AG08396 (cell line): Measurements from ENCODE around the gene COX4I1.
"Not testable (repeated sequence)": the region's sequence is repeated elsewhere in the genome, so short reads cannot be mapped to it uniquely, and the experiment has no call there.

ENCODE experiments used
- DNase-seq: peaks from one replicate; pipeline ENCODE4 v3.0.0; 2012; ENCODE audit warnings: low spot score, mixed read lengths

Gene COX4I1

DNA sequence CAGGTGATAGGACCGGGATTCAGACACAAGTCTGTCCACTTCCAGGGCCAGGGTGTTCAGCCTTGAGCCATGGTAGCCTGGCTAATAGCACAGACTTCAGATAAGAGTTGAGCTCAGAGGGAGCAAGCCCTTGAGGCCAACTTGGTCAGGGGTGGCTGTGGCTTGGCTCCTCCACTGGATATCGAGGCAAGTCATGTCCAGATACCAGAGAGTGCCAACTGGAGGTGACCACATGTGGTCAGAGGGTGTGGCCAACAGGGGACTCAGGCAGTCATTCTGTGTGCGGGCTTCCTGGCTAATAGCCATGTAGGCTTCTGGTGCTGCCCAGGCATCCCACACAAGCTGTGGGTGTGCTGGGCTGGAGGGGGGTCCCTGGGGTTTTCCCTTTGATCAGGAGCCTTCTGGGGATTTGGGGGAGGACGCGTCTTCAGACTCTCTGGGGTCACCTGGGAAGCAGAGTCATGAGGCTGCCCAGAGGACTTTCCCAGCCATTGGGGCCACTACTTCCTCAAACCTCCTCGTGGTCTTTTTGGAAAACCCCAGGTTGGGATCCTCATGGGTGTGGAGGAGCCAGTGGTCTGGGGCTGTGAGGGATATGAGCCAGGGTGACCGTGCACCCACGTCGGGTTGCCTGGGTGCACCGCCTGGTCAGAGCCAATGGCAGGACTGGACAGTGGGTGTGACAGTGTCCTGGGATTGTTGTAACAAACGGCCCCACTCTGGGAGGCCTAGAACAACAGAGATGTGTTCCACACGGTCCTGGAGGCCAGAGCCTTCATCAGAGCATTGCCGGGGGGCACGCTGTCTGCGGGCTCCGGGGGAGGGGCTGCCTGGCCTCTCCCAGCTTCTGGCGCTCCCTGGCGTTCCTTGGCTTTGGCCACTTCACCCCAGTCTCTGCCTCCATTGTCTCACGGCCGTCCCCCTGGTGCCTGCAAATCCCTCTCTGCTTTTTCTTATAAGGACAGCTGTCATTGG lies 25.0 kb downstream of the COX4I1 start:
- no peak for DNase-seq

DNA sequence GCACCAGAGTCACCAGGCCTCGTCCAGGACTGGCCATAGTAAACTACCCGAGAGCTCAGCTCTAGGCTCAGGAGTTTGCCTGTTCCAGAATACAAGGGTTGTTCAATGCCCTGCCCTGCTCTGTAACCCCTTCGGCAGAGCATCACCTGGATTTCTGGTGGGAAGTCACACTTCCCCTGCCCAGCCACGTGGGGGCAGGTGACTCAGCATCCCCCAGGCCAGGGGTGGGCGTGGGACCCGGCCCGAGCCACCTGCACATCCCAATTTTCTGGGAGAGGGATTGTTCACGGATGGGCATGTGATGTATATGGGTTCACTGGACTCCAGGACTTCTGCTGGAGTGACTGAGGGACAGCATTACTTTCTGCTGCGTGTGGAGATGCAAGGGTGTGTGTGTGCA lies 25.8 kb downstream of the COX4I1 start:
- DNase-seq: no peak

DNA sequence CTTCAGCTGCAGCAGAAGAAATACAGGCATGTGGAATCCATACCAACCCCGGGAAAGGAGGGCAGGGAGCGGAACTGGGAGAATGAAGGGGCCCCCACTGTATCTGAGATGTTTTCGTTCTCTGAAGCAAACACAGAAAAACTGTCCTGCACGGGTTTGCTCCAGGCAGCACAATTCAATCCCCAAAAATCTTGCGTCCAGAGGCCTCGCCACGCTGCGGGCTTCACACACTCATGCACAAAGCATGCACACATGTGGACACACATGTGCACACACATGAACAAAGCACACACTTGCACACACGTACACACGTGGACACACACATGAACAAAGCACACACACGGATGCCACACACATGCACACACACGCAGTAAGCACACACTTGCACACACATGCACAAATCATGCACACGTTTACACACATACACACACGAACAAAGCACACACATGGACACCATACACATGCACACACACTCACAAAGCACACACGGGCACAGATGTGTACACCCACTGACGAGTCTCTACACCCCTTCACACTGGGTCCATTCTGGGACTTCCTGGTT lies 27.3 kb downstream of the COX4I1 start:
- no peak for DNase-seq

DNA sequence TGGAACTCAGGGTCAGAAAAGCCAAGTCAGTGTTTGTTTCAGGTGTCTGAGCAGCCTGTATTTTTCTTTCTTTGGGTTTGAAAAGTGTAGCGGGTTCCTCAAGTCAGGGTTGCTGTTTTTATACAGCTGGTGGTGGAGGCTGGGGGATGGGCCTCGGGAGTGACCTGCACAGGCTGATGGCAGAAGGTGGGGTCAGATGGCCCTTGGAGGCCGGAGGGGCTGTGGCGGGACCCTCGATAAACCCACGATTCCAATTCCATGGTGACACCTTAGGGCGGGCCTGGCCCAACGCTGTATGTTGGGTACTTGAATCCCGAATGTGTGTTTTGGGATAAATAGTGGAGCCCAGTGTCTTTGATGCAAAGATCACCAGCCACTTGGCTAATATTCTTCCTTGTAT lies 28.7 kb downstream of the COX4I1 start:
- no peak for DNase-seq

DNA sequence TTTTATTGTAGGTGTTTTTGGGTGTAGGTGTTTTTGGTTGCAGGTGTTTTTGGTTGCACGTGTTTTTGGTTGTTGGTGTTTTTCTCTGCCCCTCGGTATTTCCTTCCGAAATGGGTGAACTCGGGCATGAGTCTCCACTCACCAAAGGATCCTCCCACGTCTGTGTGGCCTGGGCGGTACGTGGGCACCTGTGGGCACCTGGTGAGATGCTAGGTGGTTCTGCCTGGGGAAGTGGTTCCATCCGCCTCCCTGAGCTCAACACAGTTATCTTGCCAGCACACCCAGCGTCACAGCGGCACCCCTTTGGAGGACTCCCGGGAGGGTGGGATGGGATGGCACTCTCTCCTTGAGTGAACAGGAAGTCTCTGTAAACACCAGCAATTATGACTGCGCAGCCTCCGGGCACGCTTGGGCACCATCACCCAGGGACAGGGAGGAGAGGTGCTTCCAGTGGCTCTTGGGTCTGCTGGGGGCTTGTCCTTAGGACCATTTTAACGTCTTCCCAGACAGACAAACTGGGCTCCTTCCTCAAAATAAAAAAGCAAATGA lies 29.8 kb downstream of the COX4I1 start:
- no peak for DNase-seq

DNA sequence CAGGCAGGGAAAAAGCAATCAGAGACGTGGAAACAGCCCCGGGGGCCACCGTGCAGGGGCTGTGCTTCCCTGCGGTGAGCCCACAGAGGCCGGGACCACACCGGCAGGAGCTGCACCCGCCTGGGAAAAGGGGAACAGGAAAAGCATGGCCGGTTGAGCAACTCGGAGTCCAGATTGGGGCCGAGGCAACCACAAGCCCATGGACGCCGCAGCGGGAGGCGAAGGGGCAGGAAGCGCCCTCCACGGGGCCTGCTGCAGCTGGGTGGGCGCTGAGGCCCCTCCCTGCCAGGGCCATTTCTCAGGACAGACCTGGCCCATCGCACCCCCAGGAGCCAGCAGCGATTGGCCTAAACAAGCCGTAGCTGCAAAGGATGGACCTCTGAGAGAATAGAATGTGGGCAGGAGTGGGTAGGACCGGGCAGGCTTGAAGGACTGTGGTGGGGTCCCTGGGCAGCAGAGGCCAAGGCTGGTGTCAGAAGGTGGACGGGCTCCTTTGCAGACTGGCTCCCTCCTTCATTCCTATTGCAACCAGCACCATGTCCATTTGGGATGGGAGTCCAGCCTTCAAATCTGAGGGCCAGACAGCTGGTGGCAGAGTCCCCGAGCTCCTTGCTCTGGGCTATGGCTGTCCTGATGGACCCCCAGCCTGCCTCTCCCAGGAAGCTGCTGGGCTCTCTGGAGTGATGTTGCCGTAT lies 30.4 kb downstream of the COX4I1 start:
- DNase-seq: no peak

DNA sequence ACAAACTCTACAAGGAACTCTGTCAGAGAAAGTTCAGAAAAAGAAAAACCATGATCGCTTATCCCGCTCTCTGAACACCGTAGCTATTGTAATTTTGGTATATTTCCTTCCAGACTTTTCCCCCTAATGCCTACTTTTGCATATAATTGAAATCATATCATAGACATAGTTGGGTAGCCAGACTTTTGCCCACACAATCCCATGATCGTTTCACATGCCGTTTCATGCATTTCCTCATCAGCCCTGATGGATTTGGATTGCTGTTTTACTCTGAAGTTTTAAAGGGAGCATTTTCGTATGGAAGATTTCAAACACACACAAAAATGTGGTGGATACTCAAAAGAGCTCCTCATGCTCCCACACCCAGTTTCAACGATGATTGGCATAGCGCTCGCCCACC lies 31.3 kb downstream of the COX4I1 start:
- DNase-seq: no peak

DNA sequence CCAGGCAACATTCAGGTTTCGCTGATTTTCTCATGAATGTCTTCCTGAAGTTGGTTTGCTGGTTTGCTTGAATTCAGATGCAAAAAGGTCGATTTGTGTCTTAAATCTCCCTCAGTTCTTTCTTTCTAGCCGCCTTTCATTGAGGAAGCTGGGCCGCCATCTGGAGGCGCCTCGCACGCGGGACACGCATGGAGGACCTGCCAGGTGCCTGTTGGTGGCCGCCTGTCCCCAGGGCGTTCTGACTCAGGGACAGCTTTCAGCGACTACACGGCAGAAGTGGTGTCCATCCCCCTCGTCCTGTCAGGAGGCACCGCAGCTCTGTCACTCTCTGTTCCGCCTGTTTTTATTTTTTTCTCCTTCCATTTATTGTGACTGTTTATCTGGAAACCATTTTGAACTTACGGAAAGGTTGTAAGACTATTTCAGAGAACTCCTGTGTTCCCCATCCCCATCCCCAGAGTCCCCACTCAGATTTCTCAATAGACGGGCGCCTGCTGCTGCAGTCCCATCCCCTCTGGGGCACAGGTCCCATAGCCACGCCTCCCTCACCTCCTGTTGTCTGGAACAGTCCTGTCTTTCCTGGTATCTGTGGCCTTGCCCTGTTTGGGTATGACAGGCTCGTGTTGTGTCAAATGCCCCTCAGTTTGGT lies 33.2 kb downstream of the COX4I1 start:
- no peak for DNase-seq

DNA sequence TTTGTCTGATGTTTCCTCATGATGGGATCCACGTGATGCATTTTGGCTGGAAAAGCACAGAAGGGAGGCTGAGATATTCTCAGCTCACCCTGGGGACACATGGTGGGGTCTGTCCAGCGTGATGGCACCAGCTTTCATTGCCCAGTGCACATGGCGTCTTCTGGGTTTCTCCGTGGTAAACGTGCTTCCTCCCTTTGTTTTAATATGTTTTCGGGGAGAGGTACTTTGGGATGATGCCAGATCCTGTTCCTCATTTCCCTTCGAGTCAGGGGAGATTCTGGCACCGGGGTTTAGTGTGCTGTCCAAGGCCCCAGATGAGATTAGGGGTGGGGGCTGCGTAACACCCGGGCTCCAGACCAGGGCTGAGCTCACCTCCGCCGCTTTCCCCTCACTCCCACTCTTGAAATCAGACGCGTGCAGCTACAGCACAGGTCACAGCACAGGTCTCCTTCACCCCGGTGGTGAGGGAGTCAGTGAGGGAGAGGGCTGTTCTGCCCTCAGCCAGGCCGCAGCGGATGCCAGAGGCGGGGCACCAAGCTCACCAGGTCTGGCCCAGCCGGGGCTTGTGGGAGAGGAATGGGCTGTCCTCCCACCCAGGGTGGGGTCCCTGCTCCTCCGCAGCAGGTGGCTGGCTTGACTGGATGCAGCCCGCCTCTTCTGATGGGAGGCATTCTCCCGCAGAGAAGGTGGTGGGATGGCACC lies 33.9 kb downstream of the COX4I1 start:
- DNase-seq: no peak

DNA sequence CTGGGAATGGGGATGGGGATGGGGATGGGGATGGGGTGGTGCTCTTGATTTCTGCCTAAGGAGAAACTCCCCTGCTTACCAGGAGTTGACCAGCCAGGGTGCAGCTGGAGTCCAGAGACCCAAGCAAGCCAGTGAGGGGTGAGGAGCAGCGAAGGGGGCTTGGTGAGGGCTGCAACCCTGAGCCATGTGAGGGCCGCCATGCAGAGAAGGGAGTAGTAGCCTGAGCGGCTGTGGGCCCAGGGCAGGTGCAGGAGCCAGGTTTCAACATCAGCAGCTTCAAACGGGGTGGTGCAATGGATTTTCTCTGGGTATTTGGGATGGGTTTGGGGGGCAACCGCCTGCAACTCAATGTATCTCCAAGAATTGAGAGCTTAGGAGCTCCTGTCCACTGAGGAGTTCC lies 35.2 kb downstream of the COX4I1 start:
- no peak for DNase-seq

DNA sequence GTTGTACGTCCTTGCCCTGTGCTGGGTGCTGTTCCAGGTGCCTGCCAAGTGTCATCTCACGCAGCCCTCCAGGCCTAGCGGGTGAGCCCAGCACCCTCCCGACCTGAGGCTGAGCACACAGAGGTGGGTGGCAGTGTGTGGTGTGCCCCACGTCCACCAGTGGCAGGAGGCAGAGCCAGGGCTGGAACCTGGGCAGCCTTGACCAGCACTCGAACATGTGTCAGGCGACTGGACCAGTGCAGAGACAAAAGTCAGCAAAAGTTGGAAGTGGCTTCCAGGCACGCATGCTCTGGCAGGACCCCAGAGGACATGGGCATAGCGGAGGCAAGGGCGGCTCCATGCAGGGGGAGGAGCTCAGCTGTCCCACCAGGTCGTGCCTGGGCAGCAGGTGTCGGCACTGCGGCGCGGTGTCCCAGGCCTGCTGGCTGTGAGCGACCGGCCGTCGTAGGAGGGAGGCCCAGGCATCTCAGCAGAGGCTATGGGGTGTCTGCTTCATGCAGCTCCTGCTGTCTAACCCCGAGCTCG lies 35.8 kb downstream of the COX4I1 start:
- no peak for DNase-seq

DNA sequence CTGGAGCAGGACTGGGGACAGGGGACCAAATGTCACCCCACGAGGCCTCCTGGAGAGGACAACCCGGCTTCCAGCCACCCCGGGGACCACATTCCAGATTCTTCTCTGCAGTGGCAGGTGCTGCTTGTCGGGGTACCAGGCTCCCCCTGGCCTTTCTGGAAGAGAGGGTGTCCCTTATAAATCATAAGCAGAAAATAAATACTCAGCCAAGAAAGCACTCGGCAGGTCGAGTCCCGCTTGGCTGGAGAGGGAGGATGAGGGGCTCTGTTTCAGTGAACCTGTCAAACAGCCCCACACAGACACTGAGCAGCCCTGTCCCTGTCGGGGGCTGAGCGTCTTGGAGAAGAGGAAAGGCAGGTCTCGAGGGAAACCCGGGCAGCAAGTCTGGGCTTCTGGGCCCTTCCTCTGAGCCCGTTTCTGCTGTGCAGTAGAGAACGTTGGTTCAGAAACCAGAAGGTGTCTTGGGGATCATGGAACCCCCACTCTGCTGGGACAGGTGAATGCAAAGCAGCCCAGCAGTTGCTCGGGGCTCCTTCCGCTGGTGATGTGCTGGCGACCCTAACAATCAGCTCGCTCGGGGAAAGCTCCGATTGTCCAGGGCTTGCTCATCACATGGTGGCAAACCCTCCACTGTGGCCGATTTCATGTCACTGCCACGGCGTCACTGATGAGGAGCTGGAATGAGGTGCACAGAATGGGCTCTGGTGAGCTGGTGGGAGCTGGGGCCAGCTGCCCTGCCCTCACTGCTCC lies 36.6 kb downstream of the COX4I1 start:
- DNase-seq: no peak

DNA sequence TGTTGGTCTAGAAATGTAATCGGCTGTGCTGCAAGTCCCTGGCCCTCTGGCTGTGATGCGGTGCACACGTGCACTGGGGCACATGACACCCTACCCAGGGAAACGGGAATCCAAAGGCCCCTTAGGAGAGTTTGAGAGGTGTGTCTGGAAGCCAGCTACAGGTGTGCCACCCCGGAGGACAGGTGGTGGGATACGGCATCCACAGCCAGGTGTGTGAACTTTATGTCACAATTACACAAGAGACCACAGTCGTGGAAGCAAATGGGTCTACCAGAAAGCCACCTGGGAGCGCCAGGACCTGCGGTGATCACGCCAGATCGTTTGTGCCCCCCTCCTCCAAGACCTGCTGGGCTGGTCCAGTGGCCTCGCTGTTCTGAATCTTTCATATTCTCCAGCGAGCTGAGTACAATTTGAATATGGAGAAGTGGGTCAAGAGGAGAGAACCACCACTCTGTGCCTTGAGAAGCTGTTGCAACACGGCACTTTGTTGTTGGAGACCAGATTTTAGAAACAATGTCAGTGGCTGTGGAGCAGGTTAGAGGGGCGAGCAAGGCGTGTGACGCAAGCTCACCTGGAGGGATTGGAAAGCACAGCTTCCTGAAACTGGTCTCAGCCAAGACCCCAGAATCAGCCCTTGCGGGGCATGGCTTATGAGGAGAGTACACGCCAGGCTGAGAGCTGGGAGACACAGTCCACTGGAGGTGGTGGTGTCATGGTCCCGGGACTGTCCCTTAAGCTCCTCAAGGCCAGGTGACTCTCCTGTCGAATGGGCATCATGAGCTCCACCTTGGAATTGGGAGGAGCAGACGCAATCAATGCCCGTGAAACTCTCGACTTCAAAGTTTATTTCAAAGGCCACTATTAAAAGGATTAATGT lies 37.4 kb downstream of the COX4I1 start:
- DNase-seq: no peak

DNA sequence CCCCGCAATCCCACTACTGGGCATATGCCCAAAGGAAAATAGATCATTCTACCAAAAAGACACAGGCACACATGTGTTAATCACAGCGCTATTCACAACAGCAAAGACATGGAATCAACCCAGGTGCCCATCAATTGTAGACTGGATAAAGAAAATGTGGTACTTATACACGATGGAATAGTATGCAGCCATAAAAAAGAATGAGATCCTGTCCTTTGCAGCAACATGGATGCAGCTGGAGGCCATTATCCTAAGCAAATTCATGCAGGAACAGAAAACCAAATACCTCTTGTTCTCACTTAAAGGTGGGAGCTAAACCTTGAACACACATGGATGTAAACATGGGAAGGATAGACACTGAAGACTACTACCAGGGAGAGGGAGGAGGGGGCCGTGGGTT lies 38.2 kb downstream of the COX4I1 start:
- DNase-seq: not testable (repeated sequence)

DNA sequence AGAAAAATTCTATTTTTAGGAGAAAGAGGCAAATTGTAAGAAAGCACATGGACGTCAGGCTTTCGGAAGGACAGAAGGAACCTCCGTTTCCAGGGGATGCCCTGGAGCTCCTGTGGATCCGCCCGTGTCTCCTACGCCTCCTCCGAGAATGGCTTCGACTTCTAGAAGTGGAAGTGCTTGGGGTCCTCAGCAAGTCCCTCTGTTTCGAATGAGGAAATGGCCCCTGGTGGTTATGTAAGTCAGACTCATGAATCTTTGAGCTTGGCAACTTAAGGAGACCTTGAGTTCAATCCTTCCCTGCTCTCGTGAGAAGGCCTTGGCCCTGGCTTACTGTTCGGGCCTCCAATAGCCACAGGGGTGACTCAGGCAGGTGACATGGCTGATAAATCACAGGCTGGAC lies 38.9 kb downstream of the COX4I1 start:
- DNase-seq: no peak

DNA sequence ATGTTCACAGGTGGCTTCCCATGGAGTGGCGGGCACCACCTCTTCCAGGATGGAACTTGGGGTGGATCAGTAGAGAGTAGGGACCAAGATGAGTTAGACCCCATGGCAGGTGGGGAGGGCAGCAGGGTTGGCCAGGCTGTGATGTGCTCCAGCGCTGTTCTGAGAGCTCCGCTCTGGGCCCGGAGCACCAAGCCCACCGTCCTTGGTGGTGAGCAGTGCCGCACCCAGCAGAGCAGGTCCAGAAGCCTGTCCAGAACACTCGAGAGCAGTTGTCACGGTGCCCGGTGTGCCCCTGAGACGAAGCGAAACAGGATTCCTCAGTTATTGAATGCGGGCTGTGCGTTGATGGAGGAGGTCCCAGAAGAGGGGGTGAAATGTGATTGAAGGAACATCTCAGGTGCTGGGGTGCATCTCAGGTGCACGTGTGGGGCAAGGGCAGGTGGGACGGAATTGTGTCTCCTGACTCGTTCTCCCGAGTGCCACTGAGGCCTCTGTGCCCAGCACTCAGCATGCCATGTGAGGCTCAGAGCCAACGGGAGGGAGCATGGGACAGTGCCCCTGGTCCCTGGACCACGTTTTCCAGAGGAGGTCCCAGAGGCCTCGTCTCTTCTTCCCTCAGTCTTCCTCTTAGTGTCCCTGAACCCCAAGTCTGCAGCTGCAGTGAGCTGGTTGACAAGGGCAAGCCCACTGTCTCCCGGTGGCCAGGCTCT lies 39.5 kb downstream of the COX4I1 start:
- no peak for DNase-seq

DNA sequence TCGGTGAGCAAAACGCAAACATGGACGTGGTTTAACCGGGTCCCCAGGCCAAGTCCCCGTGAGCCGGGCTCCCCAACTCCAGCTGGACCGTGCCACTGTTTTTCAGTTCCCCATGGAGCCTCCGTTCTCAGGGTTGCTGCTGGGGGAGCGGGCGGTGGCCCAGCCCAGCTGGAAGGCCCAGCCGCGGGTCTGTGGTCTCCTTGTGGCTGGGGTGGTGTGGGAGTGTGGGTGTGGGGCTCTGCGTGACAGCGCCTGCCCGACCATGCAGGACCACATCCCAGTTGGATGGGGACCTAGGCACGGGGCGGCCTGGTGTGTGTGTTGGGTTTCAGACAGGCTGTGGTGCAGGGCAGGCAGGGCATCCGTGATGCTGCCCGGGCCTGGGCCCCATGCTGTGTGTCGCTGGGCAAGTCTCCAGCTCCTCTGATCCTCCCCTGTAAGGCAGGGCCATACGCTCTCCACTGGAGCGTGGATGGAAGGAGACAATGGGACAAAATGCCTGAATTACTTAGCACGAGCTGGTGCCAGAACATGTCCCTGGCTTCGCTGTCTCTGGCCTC lies 40.3 kb downstream of the COX4I1 start:
- no peak for DNase-seq

DNA sequence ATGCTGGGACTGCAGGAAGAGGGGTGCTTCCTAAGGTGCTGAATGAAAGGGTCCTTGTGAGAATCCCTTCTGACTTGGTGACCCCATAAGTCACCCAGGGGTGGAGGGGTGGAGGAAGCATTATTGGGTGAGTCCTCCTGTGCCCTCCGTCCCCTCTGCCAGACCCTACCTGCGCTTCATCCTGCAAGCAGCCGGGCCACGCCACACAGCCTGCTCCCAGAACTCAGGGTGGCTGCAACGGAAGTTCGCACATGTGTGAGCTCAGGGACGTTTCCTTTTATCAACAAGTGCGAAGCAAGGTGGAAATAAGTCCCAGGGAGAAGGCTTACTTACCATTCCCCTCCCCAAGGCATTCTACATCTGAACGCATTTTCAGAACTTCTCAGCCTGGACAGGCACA lies 40.9 kb downstream of the COX4I1 start:
- DNase-seq: no peak

DNA sequence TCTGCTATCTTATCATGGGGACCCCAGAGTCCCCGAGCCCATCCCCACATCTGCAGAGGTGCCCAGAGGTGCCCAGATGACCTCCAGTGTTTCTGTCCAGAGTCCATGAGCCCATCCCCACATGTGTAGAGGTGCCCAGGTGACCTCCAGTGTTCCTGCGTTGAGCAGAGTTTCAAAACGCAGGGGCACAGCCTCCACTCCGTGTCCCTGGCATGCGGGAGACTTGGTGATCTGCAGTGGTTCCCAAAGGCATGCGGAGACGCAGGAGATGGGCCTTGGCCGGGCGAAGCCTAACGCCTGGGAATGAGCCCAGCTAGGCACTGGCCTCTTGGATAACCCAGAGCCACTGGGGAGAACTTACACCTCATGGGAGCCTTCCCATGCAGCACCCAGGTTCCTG lies 41.3 kb downstream of the COX4I1 start:
- no peak for DNase-seq
